GM21526 (cell line): ENCODE results near the gene GPATCH4.
A peak's percentile ranks its signal among the peaks of the same experiment; 100 is the strongest.
"Not testable (repeated sequence)": the region's sequence is repeated elsewhere in the genome, so short reads cannot be mapped to it uniquely, and the experiment has no call there.

ENCODE experiments used
- ATAC-seq: cut with Tn5 transposase; IDR thresholded peaks from one replicate; pipeline ENCODE4 v1.9.1; 2021; ENCODE audit warnings: moderate library complexity; ENCODE audit not compliant: unreplicated experiment, low FRiP score

GPATCH4 gene

DNA sequence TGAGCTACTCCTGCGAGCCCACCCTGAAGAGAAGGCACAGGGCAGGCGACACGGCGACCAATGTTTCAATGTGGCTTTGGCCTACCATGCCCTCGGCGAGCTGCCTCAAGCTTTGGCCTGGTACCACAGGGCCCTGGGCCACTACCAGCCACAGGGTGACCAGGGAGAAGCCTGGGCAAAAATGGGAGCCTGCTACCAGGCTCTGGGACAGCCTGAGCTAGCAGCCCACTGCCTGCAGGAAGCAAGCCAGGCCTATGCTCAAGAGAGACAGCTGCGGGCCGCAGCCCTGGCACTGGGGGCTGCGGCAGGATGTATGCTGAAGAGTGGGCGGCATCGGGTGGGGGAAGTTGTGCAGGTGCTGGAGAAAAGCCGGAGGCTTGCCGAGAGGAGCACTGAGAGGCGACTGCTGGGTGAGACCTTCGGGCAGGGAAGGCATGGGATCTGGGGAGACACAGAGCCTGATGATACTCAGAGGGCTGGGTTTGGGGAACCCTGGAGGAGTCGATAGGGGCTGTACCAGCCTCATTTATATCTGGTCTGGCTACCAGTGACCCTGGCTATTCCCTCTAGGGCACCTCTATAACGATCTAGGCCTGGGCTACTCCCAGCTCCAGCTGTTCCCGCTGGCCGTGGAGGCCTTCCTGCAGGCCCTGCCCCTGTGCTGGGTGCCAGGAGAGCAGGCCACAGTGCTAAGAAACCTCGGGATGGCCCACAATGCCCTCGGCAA, 19.5 kb downstream of the GPATCH4 start:
- ATAC-seq: no peak

DNA sequence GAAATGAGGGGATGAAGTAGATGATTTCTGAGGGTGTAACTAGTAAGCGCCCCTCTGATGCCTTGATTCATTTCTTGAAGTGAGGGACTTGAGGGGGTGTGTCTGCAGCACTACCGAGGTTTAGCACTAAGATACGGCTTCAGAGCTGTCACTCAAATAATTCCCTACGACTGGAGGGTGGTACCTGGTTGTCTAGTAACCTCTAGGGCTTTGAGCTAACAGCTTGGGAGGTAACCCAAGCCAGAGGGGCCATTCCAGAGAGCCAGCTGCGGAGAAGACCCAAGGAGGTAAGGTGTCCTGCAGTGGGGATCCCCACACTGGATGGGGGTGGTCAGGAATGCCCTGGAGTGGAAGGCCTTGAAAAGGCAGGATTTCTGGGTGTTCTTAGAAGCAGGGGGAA, 21.8 kb downstream of the GPATCH4 start, which contains the start of gene TTC24:
Gene TTC24 (plus strand): TSS at position 252 of the 400 bp plus-strand sequence. CDS start 1,642 bp downstream, outside the sequence.
- ATAC-seq: no peak

DNA sequence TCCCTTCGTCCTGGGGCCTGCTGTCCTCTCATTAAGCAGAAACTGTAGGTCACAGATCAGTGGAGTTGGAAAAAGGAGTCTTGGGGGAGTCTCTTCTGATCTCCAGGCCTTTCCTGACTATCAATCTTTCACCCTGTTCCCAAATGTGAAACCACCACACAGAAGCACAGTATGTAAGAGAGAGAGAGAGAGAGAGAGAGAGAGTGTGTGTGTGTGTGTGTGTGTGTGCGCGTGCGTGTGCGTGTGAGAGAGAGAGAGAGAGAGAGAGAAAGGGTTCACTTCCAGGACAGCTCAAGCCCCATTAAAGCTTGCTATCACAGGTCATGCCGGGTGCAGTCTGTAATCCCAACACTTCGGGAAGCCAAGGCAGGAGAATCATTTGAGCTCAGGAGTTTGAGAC, 23.2 kb downstream of the GPATCH4 start:
- no peak for ATAC-seq

DNA sequence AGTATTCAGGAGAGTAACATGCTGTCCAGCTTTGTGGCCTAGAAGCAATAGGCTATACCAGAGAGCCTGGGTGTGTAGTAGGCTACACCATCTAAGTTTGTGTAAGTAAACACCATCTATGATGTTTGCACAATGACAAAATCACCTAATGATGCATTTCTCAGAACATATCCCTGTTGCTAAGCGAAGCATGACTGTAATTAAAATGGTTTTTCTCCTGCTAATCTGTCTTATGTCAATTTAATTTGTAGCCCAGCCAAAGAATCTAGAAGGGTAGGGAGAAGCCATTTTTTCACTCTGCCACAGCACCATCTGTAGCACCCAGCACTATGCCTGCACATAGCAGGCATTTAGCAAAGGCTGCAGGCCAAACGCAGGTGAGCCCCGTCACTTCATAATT, 23.7 kb downstream of the GPATCH4 start:
- no peak for ATAC-seq

DNA sequence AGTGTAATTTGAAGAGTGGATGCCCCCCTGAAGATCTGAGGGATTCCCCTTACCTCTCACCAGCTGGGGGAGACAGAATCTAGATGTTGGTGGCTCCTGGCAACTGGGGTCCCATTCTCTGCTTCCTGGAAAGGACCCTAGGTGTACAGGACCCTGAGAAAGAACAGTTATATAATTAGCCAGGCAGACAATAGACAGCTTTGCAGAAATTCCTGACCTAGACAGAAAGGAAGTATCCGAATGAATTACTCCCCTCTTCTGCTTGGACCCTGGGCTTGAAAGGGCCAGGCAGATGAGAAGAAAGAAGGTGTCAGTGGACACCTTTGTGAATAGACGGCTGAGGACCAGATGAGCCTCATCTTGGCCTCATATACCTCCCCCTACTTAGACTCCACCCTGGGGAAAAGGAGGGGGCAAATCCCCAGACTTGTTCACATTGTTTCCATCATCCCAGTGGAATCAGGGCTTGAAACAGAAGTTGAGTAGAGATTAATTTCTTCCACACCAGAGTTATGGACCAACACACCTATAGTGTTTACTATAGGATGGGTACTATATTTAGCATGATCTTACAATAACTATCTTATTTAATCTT, 27.1 kb downstream of the GPATCH4 start:
- no peak for ATAC-seq

DNA sequence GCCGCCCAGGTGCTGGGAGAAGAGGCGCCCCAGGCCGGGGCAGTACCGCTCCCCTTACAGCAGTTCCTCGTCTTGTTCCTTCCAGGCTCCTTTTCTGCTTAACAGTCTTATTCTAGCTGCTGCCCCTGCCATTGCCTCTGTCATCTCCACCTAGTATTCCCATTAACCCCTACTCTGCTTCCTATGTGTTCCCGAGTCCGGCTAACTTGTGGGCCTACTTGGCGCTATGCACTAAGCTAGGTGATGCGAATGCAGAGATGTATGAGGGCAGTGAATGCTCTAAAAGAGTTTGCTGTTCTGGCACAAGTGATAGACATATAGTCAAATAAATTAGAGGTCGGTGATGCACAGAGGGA, 28.6 kb downstream of the GPATCH4 start:
- no peak for ATAC-seq

DNA sequence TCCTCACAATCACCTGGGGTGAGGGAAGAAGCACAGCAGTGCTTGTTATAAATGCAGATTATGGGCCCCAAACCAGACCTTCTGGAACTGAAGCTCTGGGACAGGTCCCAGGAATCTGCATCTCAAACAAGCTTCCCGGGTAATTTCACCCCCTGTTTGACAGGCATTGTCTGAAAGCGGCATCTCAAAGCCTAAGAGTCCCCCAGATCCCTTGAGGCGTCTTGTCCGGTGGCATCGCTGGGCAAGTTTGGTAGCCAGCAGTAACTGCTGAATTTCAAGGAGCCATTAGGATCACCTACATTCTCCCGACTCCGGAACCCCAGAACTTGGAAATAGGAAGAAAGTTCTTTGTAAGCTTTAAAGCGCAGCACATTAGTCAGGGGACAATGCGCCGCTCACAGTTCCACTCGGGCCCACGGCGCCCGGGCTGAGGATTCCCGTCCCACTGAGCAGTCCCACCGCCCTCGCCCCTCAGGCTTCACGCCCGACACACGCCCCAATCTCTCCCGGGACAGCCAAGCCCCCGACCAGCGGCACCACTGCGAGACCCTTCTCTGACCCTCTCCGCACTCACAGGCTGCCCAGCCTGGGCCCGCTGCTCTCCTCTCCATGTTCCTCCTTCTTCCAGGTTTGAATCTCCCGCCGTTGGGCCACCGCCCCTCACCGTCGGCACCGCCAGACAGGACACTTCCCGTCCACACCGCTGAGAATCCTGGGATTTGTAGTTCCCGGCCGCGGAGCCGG, 29.2 kb downstream of the GPATCH4 start, which contains the start of gene IQGAP3:
Gene IQGAP3 (minus strand): TSS at position 647 of the 744 bp plus-strand sequence. CDS start 36 bp downstream, at position 611.
- peak; percentile 66 for ATAC-seq

DNA sequence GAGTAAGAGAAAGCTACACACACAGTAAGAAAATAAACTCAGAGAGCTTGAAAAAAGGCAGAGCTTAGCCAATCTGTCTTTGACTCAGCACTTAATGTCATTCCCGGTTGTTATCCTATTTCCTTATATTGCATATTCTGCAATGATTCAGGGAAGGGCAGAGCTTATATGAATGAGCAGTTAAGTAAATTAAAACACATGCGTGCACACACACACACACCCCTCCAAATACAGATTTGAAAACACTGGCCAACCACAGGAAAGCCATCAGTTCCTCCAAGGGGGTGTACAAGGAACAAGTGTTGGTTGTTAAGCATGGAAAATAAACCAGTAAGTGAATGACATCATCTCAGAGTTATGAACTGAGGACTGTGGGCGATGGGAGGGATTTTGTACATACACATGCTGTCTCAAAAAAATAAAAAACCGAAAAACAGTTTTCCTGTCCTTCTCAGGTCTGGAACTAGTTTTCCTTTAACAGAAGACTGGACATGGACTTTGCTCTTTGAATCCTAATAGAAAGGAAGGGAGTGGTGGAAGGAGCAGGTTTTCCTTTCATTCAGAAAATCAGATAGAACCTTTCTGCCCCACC, 29.9 kb downstream of the GPATCH4 start:
- ATAC-seq: no peak

DNA sequence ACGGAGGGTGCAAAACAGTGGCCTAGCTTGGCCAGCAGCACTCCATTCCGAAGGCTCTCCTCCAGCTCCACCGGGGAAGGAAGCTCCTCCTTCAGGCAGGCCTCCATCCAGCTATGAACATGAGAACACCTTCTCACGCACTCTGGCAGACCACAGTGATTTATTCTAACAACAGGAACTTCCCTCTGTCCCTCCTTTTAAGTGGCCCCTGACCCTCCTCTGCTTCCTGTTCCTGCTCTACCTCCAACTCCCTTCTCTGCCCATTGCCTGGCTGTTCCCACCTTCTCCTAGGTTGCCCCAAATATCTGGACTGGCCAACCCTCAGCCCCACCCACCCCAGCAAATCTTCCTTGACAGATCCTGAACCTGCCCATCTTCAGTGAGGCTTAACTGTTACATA, 34.8 kb downstream of the GPATCH4 start:
- ATAC-seq: no peak

DNA sequence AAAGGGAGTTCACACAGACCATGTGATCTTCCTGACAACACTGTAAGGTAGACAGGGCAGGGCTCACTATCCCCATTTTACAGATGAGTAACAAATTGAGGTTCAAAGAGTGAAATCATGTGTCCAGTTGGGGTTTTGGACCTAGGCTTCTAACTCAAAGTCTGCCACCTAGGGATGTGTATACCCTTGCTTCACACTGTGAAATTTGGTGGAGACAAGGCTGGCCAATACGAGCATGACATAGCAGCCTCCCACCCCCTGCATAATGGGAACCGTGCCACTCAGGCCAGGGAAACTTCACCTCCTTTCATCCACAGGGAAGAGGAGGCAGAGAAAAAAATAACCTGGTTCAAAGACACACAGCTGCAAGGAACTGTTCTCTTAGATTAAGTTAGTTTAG, 35.8 kb downstream of the GPATCH4 start:
- ATAC-seq: no peak

DNA sequence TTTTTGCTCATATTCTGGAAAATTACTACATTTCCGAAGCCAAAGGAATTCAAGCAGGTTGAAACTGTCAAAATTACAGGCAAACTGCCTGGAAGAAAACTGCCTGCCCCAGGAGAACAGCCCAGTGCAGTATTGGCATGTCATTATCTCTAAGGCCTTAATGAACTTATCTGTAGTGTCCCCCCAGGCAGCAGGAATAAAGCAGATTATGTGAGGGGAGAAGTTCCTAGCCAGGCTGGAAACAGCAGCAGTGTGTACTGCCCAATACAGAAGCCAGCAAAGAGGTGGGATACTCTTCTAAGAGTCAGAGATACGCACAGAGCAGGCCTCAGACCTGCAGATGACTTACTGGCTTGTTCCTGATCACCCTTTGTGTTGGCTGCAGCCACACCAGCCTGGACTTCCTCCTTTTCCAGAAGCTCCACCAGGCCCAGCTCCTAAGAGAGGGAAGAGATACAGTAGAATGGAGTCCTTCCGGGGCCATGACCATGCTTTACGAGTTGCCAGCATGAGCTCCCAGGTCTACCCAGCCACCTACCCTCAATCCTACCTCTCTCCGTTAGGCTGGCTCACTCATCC, 40.6 kb downstream of the GPATCH4 start:
- no peak for ATAC-seq

DNA sequence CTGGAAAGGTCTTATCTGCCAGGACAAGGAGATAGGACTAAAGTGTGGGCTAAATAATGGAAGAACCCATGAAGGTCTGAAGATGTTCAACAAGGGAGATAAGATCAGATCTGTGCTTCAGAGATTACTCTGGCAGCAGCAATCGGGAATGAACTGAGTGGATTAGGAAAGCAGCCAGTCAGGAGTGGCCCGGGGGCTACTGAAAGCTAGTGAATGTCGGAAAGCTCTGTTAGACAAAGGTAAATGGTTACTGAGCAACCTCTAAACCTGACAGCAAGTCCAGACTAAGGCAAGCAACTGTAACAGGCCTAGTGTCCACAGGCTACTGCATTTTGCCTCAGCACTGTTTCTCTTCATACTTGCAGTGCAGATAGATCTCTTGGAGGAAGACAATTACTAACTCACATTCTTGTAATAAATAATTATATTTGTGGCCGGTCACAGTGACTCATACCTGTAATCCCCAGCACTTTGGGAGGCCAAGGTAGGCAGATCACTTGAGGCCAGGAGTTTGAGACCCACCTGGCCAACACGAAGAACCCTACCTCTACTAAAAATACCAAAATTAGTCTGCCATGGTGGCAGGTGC, 41.4 kb downstream of the GPATCH4 start:
- ATAC-seq: no peak

DNA sequence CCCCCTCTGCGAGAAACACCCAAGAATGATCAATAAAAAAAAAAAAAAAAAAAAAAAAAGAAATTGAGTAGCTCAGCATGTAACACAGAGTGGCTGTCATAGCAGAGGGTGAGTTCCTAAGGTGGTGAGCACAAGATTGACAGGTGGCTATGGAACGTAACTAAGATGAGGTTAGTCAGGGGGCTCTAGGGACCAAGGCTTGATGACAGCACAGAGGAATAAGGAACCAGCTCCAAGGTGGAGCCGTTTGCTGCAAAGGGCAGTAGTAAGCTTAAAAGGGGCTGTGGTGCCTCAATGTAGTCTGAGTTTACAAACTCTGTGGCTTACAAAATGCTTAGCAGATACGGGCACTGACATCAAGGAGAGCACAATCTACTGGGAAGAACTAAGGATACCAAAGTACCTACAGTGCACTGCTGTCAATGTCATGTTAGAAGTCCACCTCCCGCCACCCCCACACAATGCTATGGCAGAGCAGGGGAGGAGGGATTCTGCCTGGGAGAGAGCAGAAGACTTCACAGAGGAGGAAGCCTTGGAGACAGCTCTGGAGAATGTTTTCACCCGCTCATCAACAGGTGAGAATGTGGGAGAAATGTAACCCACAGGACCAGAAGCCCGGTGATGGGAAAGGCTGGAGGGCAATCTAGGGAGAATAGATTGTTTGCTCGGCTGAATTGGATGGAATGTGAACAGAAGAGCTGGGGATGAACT, 42.0 kb downstream of the GPATCH4 start:
- no peak for ATAC-seq

DNA sequence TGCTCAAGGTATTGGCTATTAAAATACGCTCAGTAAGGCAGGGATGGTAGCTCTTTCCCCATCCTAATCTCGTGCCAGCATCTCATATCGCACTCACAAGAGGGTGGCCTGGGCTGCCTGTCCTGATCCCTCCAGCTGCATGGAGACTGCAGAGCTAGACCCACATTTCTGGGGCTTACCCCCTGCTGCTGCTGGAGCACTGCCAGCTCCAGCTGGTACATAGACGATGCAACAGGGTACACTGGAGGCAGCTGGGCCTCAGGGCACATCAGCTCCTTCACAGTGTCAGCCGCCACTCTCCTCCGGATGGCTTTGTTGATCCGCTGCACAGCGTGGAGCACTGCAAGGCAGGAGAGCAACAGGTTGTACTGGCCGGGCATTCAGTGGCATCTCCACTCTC, 44.9 kb downstream of the GPATCH4 start:
- no peak for ATAC-seq

DNA sequence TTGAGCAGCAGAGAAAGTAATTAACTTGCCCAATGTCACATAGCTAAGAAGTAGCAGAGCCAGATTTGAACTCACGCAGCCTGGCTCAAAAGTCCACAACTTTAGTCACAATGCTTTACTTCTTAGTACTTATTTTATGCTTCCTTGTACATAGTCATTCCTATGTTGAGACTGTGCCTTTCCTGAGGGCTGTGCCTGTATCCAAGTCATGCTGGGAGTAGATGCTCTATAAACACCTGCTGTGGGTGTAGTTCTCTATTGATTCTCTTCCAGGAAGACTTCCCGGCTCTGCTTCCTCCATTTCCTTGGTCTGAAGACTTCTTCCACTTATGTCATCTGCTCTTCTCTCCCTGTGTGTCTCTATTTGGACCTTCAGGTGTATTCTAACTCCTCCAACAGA, 45.6 kb downstream of the GPATCH4 start:
- no peak for ATAC-seq

DNA sequence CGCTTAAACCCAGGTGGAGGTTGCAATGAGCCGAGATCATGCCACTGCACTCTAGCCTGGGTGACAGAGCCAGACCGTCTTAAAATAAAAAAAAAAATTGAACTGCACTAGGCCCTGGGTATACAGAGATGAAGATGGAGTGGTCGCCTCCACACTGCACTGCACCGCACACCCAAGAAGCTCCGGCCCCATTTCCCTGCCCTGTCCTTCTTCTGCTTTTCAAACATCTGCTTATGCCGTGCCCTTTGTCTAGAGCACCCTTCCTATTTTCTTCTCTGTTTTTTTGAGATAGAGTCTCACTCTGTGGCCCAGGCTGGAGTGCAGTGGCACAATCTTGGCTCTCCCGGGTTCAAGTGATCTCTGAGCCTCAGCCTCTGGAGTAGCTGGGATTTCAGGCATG, 46.3 kb downstream of the GPATCH4 start:
- no peak for ATAC-seq

DNA sequence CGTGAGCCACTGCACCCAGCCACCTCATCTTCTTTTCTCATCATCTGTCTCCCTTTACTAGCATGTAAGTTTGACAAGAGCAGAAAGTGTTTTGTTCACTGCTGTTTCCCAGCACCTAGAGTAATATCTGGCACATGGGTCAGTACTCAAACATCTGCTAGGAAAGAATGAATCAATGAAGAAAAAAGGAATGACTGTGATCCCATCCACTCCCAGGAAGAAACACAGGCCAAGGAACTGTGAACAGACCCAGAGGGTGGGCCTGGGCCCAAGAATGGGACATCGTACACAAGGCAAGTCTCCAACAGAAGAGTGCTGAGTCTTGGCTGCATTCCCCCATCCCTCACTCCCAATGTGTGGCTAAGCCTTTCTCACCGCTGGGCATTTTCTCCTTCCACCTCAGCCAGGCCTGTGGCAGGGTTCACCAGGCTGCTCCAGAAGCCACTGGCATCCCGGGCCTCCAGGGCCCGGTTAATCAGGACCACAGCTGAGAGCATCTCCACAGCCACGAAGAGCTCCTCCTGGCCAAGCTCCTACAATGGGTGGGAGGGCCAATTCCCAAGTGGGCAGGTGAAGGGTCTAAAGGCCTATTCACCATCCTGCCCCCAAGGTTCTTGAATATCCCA, 47.3 kb downstream of the GPATCH4 start:
- no peak for ATAC-seq

DNA sequence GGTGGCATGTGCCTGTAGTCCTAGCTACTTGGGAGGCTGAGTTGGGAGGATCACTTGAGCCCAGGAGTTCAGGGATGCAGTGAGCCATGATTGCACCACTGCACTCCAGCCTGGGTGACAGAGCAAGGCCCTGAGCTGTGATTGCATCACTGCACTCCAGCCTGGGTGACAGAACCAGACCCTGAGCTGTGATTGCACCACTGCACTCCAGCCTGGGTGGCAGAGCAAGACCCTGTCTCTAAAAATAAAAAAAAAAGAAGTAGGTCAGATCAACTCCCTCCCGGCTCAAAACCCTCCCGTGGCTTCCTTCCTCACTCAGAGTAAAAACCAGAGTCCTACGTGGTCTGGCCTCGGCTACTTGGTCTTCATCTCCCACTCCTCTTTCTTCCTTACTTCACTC, 48.3 kb downstream of the GPATCH4 start:
- ATAC-seq: not testable (repeated sequence)

DNA sequence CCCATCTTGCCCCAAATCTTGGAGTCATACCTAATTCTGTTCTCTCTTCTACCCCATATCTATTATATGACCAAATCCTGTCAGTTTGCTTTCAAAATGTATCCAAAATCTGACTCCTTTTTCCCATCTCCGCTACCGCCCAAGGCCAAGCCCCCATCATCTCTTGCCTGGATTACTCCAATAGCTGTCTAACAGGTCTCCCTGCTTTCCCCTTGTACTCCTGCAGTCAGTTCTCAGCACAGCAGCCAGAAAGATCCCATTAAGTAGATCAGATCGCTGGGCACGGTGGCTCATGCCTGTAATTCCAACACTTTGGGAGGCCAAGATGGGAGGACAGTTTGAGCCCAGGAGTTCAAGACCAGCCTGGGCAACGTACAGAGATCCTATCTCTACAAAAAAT, 48.8 kb downstream of the GPATCH4 start:
- no peak for ATAC-seq
